IPS DF 4.7 (cell line): ENCODE results near the gene NFE2.

Source experiments
- DNase-seq: peaks from one replicate; pipeline ENCODE4 v3.0.0-alpha.2; 2013; ENCODE audit warnings: low spot score; ENCODE audit errors: extremely low read depth

Gene NFE2

DNA sequence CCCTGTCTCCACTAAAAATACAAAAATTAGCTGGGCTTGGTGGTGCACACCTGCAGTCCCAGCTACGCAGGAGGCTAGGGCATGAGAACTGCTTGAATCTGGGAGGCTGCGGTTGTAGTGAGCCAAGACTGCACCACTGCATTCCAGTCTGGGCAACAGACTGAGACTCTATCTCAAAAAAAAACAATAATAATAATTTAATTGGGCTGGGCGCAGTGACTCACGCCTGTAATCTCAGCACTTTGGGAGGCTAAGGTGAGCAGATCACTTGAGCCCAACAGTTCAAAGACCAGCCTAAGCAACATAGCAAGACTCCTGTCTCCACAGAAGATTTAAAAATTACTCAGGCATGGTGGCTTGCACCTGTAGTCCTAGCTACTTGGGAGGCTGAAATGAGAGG lies 47.6 kb downstream of the NFE2 start:
- no peak for DNase-seq

DNA sequence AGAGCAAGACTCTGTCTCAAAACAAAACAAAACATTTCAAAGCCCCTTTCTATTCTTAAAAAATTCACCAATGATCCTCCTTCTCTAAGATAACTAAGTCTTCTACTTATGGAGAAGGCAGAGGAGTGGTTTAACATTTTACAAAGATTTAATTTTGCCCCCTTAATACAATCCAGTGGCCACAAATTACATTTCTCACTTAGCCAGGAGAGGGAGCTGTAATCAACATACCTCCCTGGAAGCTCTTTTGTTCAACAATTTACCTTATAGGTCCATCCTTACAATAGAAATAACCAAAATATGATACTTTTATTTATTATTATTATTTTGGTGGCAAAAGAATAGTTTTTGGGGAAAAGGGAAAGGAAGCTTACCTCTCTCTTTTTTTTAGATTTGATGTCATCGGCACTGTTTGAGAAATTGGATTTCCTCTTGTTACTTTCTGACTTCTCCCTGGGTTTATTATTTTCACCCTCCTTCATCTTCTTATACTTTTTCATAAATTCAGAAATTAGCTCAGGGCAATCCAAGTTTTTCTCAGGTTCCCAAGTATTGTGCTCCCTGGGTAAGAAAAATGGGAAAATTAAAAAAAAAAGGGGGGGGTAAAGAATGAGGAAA lies 49.0 kb downstream of the NFE2 start:
- DNase-seq: no peak

DNA sequence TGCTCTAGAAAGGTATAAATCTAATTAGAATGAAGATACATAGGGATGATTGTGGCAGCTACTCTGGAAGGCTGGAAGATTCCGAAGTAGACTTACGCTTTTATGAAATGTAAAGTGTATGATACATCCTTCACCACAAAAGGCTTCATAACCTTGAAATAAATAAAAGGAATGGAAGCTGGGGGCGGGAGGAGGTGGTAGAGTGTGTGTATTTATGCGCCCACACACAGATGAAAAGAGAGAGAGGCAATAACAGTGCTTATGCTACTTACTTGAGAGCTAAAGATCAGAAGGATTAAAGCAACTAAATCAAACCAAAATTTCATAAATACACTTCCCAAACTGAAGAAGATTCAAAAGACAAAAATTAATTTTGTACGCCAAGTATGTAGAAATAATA lies 51.3 kb downstream of the NFE2 start:
- no peak for DNase-seq

DNA sequence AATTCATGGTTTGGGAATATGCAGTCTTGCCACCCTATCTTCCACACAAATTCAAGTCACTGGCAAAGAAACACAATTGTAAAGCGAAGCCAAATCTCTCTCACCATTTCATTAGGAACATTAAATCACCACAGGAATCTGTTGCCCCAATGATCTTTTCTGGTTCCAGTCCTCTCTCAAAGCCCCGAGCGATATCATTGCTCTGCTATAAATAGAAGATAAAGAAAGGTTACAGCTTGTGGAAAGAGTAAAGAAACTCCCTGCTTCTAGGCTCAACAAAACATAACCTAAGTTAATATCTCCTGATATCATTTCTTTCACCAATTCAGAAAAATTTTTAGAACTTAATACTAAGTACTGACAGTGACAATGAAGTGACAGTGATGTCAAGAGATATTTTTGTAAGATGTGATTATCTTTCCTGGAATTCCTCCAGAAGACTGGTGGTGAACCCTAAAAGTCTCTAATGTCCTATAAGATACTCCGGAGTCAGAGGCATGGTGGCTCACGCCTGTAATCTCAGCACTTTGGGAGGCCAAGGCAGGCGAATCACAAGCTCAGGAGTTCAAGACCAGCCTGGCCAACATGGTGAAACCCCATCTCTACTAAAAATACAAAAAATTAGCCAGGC lies 54.7 kb downstream of the NFE2 start:
- DNase-seq: no peak
